ENCODE data around the gene PLIN1. TPM values are rescaled to one million over a fixed set of nuclear protein-coding genes. Genes with fewer than 3 reads are reported as not detected.

The PLIN1 gene
- total and polyA plus RNA-seq, 9 of the 15 experiments (the other 6 are each of a cell fraction or from before 2014, with no cell fraction given): not detected

GRCh38 chr15:89621547-89621946, 57.6 kb downstream of the PLIN1 start:
- POLR2A ChIA-PET: interaction anchor here (0.6 to 1.2 kb wide), 2 partner anchors 8 to 65 kb away, joined by 3 to 4 read pairs; no protein-coding TSS in a partner anchor
- DNase-seq (ENCODE audit: extremely low read depth in 1 of 4, low spot score in 3 of 4): no peak
- CTCF ChIA-PET (ENCODE audit: low intra/inter-chr PET ratio): no interaction called here

More at GRCh38 chr15:89621547-89621946, 57.6 kb downstream of the PLIN1 start:
- WGBS (ENCODE audit: insufficient coverage, low coverage, missing lambda C conversion rate): 63% methylated on average over 4 of the region's 4 CpGs
- Histone ChIP-seq H3K4me2 (ENCODE audit: insufficient read depth, low read length) (no peak overlapping the region), H3K27ac (ENCODE audit: extremely low read depth, low read depth, low read length) (no peak overlapping the region), H2AFZ (ENCODE audit: low read depth, low read length) (no peak overlapping the region), H3K4me3 (no peak overlapping the region), H3K27me3 (ENCODE audit: control insufficient read depth in 2 of 2, insufficient read depth in 2 of 2, low read length in 2 of 2) (no peaks in the 10 kb centered on the region), H3K9me3 (replicated peaks; ENCODE audit: control insufficient read depth, insufficient read depth, low read depth, low read length) (no peaks in the 10 kb centered on the region), H3K79me2 (ENCODE audit: control insufficient read depth, insufficient read depth, low read length) (no peaks in the 10 kb centered on the region), H3K9me1 (ENCODE audit: control insufficient read depth, insufficient read depth, low read length) (no peaks in the 10 kb centered on the region), H3K36me3 (ENCODE audit: control insufficient read depth, insufficient read depth, low read length) (peaks cover 95% of the 10 kb centered on the region), H3K4me1 (replicated peaks in 1 of 2; ENCODE audit: control insufficient read depth in 2 of 2, insufficient read depth in 2 of 2, low read length in 2 of 2) (no peaks in the 10 kb centered on the region), H4K20me1 (replicated peaks; ENCODE audit: control insufficient read depth, insufficient read depth, low read length) (no peaks in the 10 kb centered on the region), H3K9ac (ENCODE audit: insufficient read depth in 1 of 2, low read depth in 2 of 2, low read length in 2 of 2) (no peak overlapping the region)
- intact Hi-C loops (cut with micrococcal nuclease): no loop called here
- TF ChIP-seq MED1 (CRISPR knock-in tag; IDR thresholded peaks at IDR 0.05; ENCODE audit: borderline replicate concordance): no peak
- TF ChIP-seq, protein P1, sequence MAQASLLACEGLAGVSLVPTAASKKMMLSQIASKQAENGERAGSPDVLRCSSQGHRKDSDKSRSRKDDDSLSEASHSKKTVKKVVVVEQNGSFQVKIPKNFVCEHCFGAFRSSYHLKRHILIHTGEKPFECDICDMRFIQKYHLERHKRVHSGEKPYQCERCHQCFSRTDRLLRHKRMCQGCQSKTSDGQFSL (CRISPR knock-in tag; IDR thresholded peaks at IDR 0.05): no peak
- TF ChIP-seq, protein P1 (tag; IDR thresholded peaks at IDR 0.05): no peak
- TF ChIP-seq XRCC3 (IDR thresholded peaks at IDR 0.05): no peak
- TF ChIP-seq FIP1L1 (IDR thresholded peaks at IDR 0.05; ENCODE audit: low read depth, low read length, poor library complexity, severe bottlenecking): no peak
- no peak for TF ChIP-seq ZNF449 (CRISPR knock-in tag; IDR thresholded peaks at IDR 0.05)
- no peak for TF ChIP-seq MTF1 (CRISPR knock-in tag; IDR thresholded peaks at IDR 0.05; ENCODE audit: borderline replicate concordance)
- no peak for TF ChIP-seq MAZ (CRISPR knock-in tag; conservative IDR thresholded peaks at IDR 0.05 in 1 of 2, IDR thresholded peaks at IDR 0.05 in 1 of 2)
- no peak for TF ChIP-seq NCOR1 (IDR thresholded peaks at IDR 0.05)
- TF ChIP-seq ZNF146 (CRISPR knock-in tag; IDR thresholded peaks at IDR 0.05; ENCODE audit: unreplicated experiment): no peak
- no peak for TF ChIP-seq ASH1L (IDR thresholded peaks at IDR 0.05; ENCODE audit: borderline replicate concordance, low read depth, partially characterized antibody)
- no peak for TF ChIP-seq BMI1 (IDR thresholded peaks at IDR 0.05; ENCODE audit: low read length)
- FAIRE-seq: no peak
- in situ Hi-C loops (cut with MboI): no loop called here
- BruUV-seq (replicated peaks): no TSS peak
- ATAC-seq: no peak
